Cardiac fibroblast (primary cell): ENCODE results near the gene TRIM56.
"Not testable (repeated sequence)": the region's sequence is repeated elsewhere in the genome, so short reads cannot be mapped to it uniquely, and the experiment has no call there.

Source experiments
- DNase-seq, 2 donors: peaks; one replicate each; pipeline versions ENCODE4 v3.0.0 to v3.0.0-alpha.2; 2010; ENCODE audit warnings: low read depth in 2 of 2
- H3K4me3 ChIP-seq, 2 donors: replicated peaks in 1 of 2; 1 replicate in 1 of 2; 2 replicates in 1 of 2; pipeline ENCODE4 v1.5.1; 2011; ENCODE audit warnings: low read depth in 2 of 2, low read length in 2 of 2, mild to moderate bottlenecking in 2 of 2, moderate library complexity in 1 of 2
- TF ChIP-seq, protein P1 (sequence below): IDR thresholded peaks from one replicate; pipeline ENCODE4 v1.5.1; 2011; ENCODE audit warnings: low read depth, mild to moderate bottlenecking, low read length, inconsistent platforms

TRIM56 gene

DNA sequence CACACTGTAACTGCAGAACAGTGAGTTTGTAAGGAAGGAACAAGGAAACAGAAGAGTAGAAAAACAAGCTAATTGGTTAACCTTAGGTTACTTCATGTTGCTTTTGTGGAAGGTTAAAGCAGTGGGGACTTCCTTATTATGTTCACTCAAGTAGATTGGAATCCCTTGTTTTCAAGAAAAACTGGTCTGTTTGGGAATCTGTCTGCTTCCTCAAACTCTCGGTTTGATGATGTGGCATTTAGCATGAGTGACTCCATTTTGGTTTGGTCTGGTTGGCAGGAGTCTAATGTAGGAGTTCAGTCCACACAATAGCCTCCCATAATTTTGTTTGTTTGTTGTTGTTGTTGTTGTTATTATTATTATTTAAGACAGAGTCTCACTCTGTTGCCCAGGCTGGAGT, 3.8 kb upstream of the TRIM56 start:
- H3K4me3 ChIP-seq = no peak overlapping the region
- TF ChIP-seq, protein P1, sequence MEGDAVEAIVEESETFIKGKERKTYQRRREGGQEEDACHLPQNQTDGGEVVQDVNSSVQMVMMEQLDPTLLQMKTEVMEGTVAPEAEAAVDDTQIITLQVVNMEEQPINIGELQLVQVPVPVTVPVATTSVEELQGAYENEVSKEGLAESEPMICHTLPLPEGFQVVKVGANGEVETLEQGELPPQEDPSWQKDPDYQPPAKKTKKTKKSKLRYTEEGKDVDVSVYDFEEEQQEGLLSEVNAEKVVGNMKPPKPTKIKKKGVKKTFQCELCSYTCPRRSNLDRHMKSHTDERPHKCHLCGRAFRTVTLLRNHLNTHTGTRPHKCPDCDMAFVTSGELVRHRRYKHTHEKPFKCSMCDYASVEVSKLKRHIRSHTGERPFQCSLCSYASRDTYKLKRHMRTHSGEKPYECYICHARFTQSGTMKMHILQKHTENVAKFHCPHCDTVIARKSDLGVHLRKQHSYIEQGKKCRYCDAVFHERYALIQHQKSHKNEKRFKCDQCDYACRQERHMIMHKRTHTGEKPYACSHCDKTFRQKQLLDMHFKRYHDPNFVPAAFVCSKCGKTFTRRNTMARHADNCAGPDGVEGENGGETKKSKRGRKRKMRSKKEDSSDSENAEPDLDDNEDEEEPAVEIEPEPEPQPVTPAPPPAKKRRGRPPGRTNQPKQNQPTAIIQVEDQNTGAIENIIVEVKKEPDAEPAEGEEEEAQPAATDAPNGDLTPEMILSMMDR = no peak
- no peak for DNase-seq

DNA sequence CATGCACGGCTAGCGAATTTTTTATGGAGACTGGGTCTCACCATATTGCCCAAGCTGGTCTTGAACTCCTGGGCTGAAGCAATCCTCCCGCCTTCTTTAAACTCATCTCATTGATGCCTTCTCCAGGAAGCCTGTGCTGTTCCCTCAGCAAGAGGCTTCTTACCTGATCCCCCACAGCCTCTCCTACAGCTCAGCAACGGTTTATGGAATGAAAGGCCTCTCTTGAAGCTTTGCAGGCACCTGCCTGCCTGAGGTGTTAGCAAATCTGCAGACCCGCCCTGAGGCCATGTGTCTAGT, 468 bp upstream of the TRIM56 start:
- H3K4me3 ChIP-seq = peak overlapping the region in 1 of 2 donors; percentile 83
- no peak for DNase-seq
- TF ChIP-seq, protein P1 = no peak

DNA sequence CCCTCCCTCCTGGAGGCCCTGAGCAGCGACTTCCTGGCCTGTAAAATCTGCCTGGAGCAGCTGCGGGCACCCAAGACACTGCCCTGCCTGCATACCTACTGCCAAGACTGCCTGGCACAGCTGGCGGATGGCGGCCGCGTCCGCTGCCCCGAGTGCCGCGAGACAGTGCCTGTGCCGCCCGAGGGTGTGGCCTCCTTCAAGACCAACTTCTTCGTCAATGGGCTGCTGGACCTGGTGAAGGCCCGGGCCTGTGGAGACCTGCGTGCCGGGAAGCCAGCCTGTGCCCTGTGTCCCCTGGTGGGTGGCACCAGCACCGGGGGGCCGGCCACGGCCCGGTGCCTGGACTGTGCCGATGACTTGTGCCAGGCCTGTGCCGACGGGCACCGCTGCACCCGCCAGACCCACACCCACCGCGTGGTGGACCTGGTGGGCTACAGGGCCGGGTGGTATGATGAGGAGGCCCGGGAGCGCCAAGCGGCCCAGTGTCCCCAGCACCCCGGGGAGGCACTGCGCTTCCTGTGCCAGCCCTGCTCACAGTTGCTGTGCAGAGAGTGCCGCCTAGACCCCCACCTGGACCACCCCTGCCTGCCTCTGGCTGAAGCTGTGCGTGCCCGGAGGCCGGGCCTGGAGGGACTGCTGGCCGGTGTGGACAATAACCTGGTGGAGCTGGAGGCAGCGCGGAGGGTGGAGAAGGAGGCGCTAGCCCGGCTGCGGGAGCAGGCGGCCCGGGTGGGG, 2.2 kb downstream of the TRIM56 start:
- DNase-seq = no peak
- no peak overlapping the region for H3K4me3 ChIP-seq
- TF ChIP-seq, protein P1 = no peak

DNA sequence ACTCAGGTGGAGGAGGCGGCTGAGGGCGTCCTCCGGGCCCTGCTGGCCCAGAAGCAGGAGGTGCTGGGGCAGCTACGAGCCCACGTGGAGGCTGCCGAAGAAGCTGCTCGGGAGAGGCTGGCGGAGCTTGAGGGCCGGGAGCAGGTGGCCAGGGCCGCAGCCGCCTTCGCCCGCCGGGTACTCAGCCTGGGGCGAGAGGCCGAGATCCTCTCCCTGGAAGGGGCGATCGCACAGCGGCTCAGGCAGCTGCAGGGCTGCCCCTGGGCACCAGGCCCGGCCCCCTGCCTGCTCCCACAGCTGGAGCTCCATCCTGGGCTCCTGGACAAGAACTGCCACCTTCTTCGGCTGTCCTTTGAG, 2.8 kb downstream of the TRIM56 start:
- no peak for DNase-seq
- TF ChIP-seq, protein P1 = no peak

DNA sequence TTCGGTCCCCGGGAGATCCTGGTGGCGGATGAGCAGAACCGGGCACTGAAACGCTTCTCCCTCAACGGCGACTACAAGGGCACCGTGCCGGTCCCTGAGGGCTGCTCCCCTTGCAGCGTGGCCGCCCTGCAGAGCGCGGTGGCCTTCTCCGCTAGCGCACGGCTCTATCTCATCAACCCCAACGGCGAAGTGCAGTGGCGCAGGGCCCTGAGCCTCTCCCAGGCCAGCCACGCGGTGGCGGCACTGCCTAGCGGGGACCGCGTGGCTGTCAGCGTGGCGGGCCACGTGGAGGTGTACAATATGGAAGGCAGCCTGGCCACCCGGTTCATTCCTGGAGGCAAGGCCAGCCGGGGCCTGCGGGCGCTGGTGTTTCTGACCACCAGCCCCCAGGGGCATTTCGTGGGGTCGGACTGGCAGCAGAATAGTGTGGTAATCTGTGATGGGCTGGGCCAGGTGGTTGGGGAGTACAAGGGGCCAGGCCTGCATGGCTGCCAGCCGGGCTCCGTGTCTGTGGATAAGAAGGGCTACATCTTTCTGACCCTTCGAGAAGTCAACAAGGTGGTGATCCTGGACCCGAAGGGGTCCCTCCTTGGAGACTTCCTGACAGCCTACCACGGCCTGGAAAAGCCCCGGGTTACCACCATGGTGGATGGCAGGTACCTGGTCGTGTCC, 3.7 kb downstream of the TRIM56 start:
- DNase-seq = no peak
- H3K4me3 ChIP-seq = no peak overlapping the region
- TF ChIP-seq, protein P1 = no peak

More for the DNA sequence above, 2.8 kb downstream of the TRIM56 start:
- no peak overlapping the region for H3K4me3 ChIP-seq

DNA sequence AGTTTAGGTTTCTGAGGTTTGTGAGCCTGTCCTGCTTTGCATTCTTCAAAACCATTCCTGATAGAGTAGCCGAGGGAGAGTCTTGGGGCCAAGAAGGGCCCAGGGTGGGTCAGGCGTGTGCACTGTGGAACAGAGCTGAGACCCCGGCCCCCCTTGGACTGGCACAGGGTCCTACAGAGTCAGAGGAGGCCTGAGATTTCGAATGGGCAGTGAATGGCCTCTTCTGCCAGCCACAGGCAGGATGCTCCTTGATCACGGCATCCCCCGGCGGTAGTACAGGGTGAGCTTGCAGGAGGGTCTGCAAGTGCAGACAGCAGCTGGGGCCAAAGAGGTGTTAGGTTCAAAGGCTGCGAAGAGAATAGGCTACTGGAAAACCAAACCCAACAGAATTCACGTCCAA, 4.6 kb downstream of the TRIM56 start:
- TF ChIP-seq, protein P1 = no peak
- DNase-seq = no peak
- no peak overlapping the region for H3K4me3 ChIP-seq

DNA sequence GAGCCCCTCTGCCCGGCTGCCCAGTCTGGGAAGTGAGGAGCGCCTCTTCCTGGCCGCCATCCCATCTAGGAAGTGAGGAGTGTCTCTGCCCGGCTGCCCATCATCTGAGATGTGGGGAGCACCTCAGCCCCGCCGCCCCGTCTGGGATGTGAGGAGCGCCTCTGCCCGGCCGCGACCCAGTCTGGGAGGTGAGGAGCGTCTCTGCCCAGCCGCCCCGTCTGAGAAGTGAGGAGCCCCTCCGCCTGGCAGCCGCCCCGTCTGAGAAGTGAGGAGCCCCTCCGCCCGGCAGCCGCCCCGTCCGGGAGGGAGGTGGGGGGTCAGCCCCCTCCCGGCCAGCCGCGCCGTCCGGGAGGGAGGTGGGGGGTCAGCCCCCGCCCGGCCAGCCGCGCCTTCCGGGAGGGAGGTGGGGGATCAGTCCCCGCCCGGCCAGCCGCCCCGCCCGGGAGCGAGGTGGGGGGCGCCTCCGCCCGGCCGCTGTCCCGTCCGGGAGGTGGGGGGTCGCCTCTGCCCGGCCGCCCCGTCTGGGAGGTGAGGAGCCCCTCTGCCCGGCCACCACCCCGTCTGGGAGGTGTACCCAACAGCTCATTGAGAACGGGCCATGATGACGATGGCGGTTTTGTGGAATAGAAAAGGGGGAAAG, 7.1 kb downstream of the TRIM56 start:
- not testable (repeated sequence) for H3K4me3 ChIP-seq, DNase-seq
